A549 (cell line): ENCODE results near the gene MED26. TPM values are rescaled to one million over a fixed set of nuclear protein-coding genes. Genes with fewer than 3 reads are reported as not detected.

Experiments used
- ATAC-seq, 2 experiments: fragments of 200-7000 bp in 1 of 2; fragments of >200 bp in 1 of 2; cut with Nextera tagmentation in 1 of 2; cut with Tn5 transposase in 1 of 2; 3 replicates each; pipeline versions ENCODE4 v1.8.0 to v1.9.1; 2018 to 2020; ENCODE audit warnings: mild to moderate bottlenecking in 1 of 2, moderate library complexity in 1 of 2
- CTCF ChIA-PET: fragments of 300-600 bp; sonication (Branson Sonifier 250); formaldehyde crosslinking; extraction: SDS; loops from one replicate; lab custom pipeline; 2021; ENCODE audit warnings: antibody characterized with exemption, inconsistent platforms; lab: Yijun Ruan, JAX
- POLR2A ChIA-PET: fragments of 350-600 bp; formaldehyde crosslinking; extraction: SDS; loops from one replicate; lab custom pipeline; 2021; ENCODE audit warnings: antibody characterized with exemption, inconsistent platforms; lab: Yijun Ruan, JAX
- DNase-seq, 2 experiments: peaks; one replicate each; pipeline versions ENCODE4 v3.0.0 to v3.0.0-alpha.2; 2011 to 2016; ENCODE audit warnings: low read depth in 1 of 2, low spot score in 1 of 2
- FAIRE-seq: peaks from 2 replicates; lab custom pipeline; 2011; peaks lifted over from hg19 to GRCh38; lab: Jason Lieb, UNC
- H3K27ac ChIP-seq, 2 experiments: fragments of >200 bp; sonication (Bioruptor Twin); formaldehyde crosslinking; 3 replicates each; pipeline ENCODE4 v1.5.1; 2016 to 2017
- H3K4me1 ChIP-seq: fragments of >200 bp; sonication (Bioruptor Twin); formaldehyde crosslinking; 3 replicates; pipeline ENCODE4 v1.6.1; 2016
- H3K4me2 ChIP-seq: fragments of >200 bp; sonication (Bioruptor Twin); formaldehyde crosslinking; 3 replicates; pipeline ENCODE4 v1.6.1; 2016
- H3K4me3 ChIP-seq: fragments of >200 bp; sonication (Bioruptor Twin); formaldehyde crosslinking; 3 replicates; pipeline ENCODE4 v1.5.1; 2016
- H3K9me3 ChIP-seq: fragments of >200 bp; sonication (Bioruptor Twin); formaldehyde crosslinking; 3 replicates; pipeline ENCODE4 v1.6.1; 2016
- ATOH8 ChIP-seq: fragments of 250-450 bp; sonication (Bioruptor Pico); IDR thresholded peaks from 2 replicates; pipeline ENCODE4 v1.5.0; 2020; ENCODE audit warnings: low read depth, mild to moderate bottlenecking, moderate library complexity
- BCL3 ChIP-seq: fragments of >200 bp; sonication (Bioruptor Twin); formaldehyde crosslinking; IDR thresholded peaks from 3 replicates; pipeline ENCODE4 v1.6.1; 2016
- BHLHE40 ChIP-seq: IDR thresholded peaks from 2 replicates; pipeline ENCODE4 v1.6.1; 2012; ENCODE audit warnings: low read depth, low read length, inconsistent platforms
- CBX2 ChIP-seq: fragments of 200-600 bp; sonication (generic); IDR thresholded peaks from 2 replicates; pipeline ENCODE4 v1.6.1; 2016; ENCODE audit warnings: low read depth, mild to moderate bottlenecking, borderline replicate concordance
- CBX8 ChIP-seq: fragments of 200-600 bp; sonication (generic); IDR thresholded peaks from 2 replicates; pipeline ENCODE4 v1.6.1; 2016
- CHD2 ChIP-seq: fragments of 150-350 bp; IDR thresholded peaks from 2 replicates; pipeline ENCODE4 v1.6.1; 2014; ENCODE audit warnings: low read length; ENCODE audit not compliant: partially characterized antibody
- ESRRA ChIP-seq: fragments of 150-350 bp; IDR thresholded peaks from 2 replicates; pipeline ENCODE4 v1.6.1; 2014; ENCODE audit warnings: mild to moderate bottlenecking, low read length, borderline replicate concordance
- FOXS1 ChIP-seq: fragments of 250-450 bp; sonication (Bioruptor Pico); IDR thresholded peaks from 2 replicates; pipeline ENCODE4 v1.5.0; 2020; ENCODE audit warnings: mild to moderate bottlenecking, moderate library complexity
- HEYL ChIP-seq: fragments of 250-450 bp; sonication (Bioruptor Pico); IDR thresholded peaks from 2 replicates; pipeline ENCODE4 v1.8.0; 2021; ENCODE audit warnings: mild to moderate bottlenecking, moderate library complexity
- HOXB13 ChIP-seq: fragments of 250-450 bp; sonication (Bioruptor Pico); IDR thresholded peaks from 2 replicates; pipeline ENCODE4 v1.5.0; 2020; ENCODE audit warnings: low read depth, mild to moderate bottlenecking, moderate library complexity
- JUN ChIP-seq, 2 experiments: fragments of >200 bp; sonication (Bioruptor Twin); formaldehyde crosslinking; IDR thresholded peaks; 2 replicates in 1 of 2; 3 replicates in 1 of 2; pipeline ENCODE4 v1.6.1; 2016 to 2017
- KDM1A ChIP-seq: fragments of 200-600 bp; sonication (generic); IDR thresholded peaks from 2 replicates; pipeline ENCODE4 v1.6.1; 2016; ENCODE audit warnings: low read depth, mild to moderate bottlenecking
- KDM5A ChIP-seq: fragments of 200-600 bp; sonication (generic); IDR thresholded peaks from 2 replicates; pipeline ENCODE4 v1.6.1; 2016; ENCODE audit warnings: antibody characterized with exemption, mild to moderate bottlenecking
- MAFK ChIP-seq: fragments of 450-650 bp; IDR thresholded peaks from 2 replicates; pipeline ENCODE4 v1.6.1; 2014; ENCODE audit not compliant: partially characterized antibody
- MAZ ChIP-seq: fragments of 150-350 bp; IDR thresholded peaks from 2 replicates; pipeline ENCODE4 v1.6.1; 2014; ENCODE audit warnings: antibody characterized with exemption, low read depth, low read length, borderline replicate concordance
- NR3C1 ChIP-seq: fragments of >200 bp; sonication (Bioruptor Twin); formaldehyde crosslinking; IDR thresholded peaks from 3 replicates; pipeline ENCODE4 v1.6.1; 2017
- PBX3 ChIP-seq: IDR thresholded peaks from 2 replicates; pipeline ENCODE4 v1.6.1; 2012
- PHF8 ChIP-seq: fragments of 200-600 bp; sonication (generic); IDR thresholded peaks from 2 replicates; pipeline ENCODE4 v1.6.1; 2016; ENCODE audit warnings: low read depth, mild to moderate bottlenecking, antibody characterized with exemption, moderate library complexity, borderline replicate concordance
- REST ChIP-seq: fragments of 200-600 bp; sonication (generic); IDR thresholded peaks from 2 replicates; pipeline ENCODE4 v1.6.1; 2016; ENCODE audit warnings: antibody characterized with exemption, mild to moderate bottlenecking, moderate library complexity
- ZC3H11A ChIP-seq: fragments of 450-650 bp; IDR thresholded peaks from 2 replicates; pipeline ENCODE4 v1.6.1; 2014; ENCODE audit warnings: antibody characterized with exemption, mild to moderate bottlenecking
- WGBS: methylation state at CpG from one replicate; pipeline ENCODE4 v1.1.6; 2017; ENCODE audit errors: missing lambda C conversion rate; 5-methylcytosine and 5-hydroxymethylcytosine counted together
- polyA plus RNA-seq, 4 experiments: library from polyadenylated mRNA; depleted of rRNA in 3 of 4; stranded (reverse); fragments of >200 nt; fragmentation: RNase III in 1 of 4; extraction: RNeasy Plus Mini Kit Qiagen cat#74134 plus additional on column Dnase treatment in 1 of 4; gene quantifications; 2 replicates in 3 of 4; 3 replicates in 1 of 4; pipeline ENCODE4 v1.2.3, GENCODE V29; 2011 to 2017

The MED26 gene
- polyA plus RNA-seq, 2 of the 4 experiments (the other 2 are of a cell fraction), result 2.4 to 3.6 TPM

GRCh38 chr19:16530540-16531379, 97.2 kb downstream of the MED26 start:
- no peak for FAIRE-seq
- Histone ChIP-seq H3K4me1 (no peaks in the 10 kb centered on the region), H3K27ac (no peak overlapping the region), H3K9me3 (no peaks in the 10 kb centered on the region), H3K4me2 (no peak overlapping the region), H3K4me3 (no peak overlapping the region)
- CTCF ChIA-PET, result interaction anchor here (0.8 kb wide), 1 partner anchor 32 kb away, joined by 5 read pairs; no protein-coding TSS in a partner anchor
- TF ChIP-seq ESRRA (no peak), FOXS1 (CRISPR knock-in tag) (no peak), CHD2 (no peak), JUN (IDR thresholded peaks at IDR 0.05) (no peak), ZC3H11A (no peak), KDM1A (no peak), PHF8 (no peak), KDM5A (no peak), MAFK (no peak), BHLHE40 (no peak), CBX2 (no peak), NR3C1 (no peak), MAZ (no peak), HEYL (no peak), BCL3 (no peak), ATOH8 (CRISPR knock-in tag) (no peak), HOXB13 (CRISPR knock-in tag) (no peak), CBX8 (no peak), PBX3 (no peak), REST (no peak)
- ATAC-seq, result no peak
- no peak for DNase-seq
- POLR2A ChIA-PET, result no interaction called here
- 92% methylated on average over 12 of the region's 43 CpGs for WGBS
